Stomach (tissue), 4 donors: ENCODE results near the gene PLCB1.

ENCODE experiments used
- CTCF ChIP-seq, 7 experiments: fragments of 450-650 bp in 4 of 7; fragments of 200-600 bp in 3 of 7; sonication (generic) in 3 of 7; IDR thresholded peaks; one replicate each; pipeline ENCODE4 v1.5.1; 2016 to 2019; ENCODE audit warnings: antibody characterized with exemption in 7 of 7, control low read depth in 2 of 7, mild to moderate bottlenecking in 1 of 7
- POLR2AphosphoS5 ChIP-seq, 3 donors: sonication (generic); formaldehyde crosslinking; IDR thresholded peaks; one replicate each; pipeline ENCODE4 v1.6.1; 2016; ENCODE audit warnings: antibody characterized with exemption in 3 of 3

- TF ChIP-seq CTCF (IDR thresholded peaks at IDR 0.05) = no peak
- TF ChIP-seq POLR2AphosphoS5 (IDR thresholded peaks at IDR 0.05) = no peak
Measured at GRCh38 chr20:8175741-8176675, 43.9 kb downstream of the PLCB1 start.
